Erythroblast (primary cell): ENCODE results near the gene TFCP2.

Experiments used
- GATA1 ChIP-seq: IDR thresholded peaks from 2 replicates; pipeline ENCODE4 v1.6.1; 2011; ENCODE audit warnings: low read depth, mild to moderate bottlenecking, control low read depth, low read length, moderate library complexity
- POLR2A ChIP-seq: IDR thresholded peaks from 2 replicates; pipeline ENCODE4 v1.6.1; 2011; ENCODE audit warnings: mild to moderate bottlenecking, low read length

- TF ChIP-seq POLR2A (no peak), GATA1 (no peak)
Measured at GRCh38 chr12:51222461-51222860, 49.5 kb upstream of the TFCP2 start.
